CD4-positive, alpha-beta T cell treated with Interleukin-2 at 100 ng/mL for 4 hours (primary cell): ENCODE measurements around the gene GNAS.
"Not testable (repeated sequence)": the region's sequence is repeated elsewhere in the genome, so short reads cannot be mapped to it uniquely, and the experiment has no call there.

Source experiments
- DNase-seq: peaks from one replicate; pipeline ENCODE4 v3.0.0-alpha.2; 2020; ENCODE audit warnings: low spot score

The GNAS gene

GRCh38 chr20:58852543-58853271 is at the start of gene GNAS:
Gene GNAS, plus strand, starts transcription at chr20:58852716.
- peak; percentile 50 for DNase-seq

- DNase-seq, result no peak
Observed at GRCh38 chr20:58803533-58803932, 49.0 kb upstream of the GNAS start.

GRCh38 chr20:58807801-58808200 is 44.7 kb upstream of the GNAS start:
- no peak for DNase-seq

- DNase-seq, result no peak
Observed at GRCh38 chr20:58808271-58809046, 44.1 kb upstream of the GNAS start.

GRCh38 chr20:58810116-58810878 is 42.2 kb upstream of the GNAS start:
- no peak for DNase-seq

- DNase-seq, result no peak
Observed at GRCh38 chr20:58810879-58811250, 41.7 kb upstream of the GNAS start.

- DNase-seq, result no peak
Observed at GRCh38 chr20:58811334-58811733, 41.2 kb upstream of the GNAS start.

- no peak for DNase-seq
Observed at GRCh38 chr20:58813369-58813768, 39.1 kb upstream of the GNAS start.

GRCh38 chr20:58815448-58815847 is 37.1 kb upstream of the GNAS start:
- DNase-seq, result no peak

GRCh38 chr20:58816051-58816450 is 36.5 kb upstream of the GNAS start:
- no peak for DNase-seq

GRCh38 chr20:58816957-58817651 is 35.4 kb upstream of the GNAS start:
- no peak for DNase-seq

GRCh38 chr20:58817748-58818147 is 34.8 kb upstream of the GNAS start:
- no peak for DNase-seq

GRCh38 chr20:58818586-58819285 is 33.8 kb upstream of the GNAS start:
- DNase-seq, result no peak

GRCh38 chr20:58819921-58820320 is 32.6 kb upstream of the GNAS start:
- DNase-seq, result no peak

GRCh38 chr20:58820515-58820914 is 32.0 kb upstream of the GNAS start:
- not testable (repeated sequence) for DNase-seq

GRCh38 chr20:58822149-58822548 is 30.4 kb upstream of the GNAS start:
- DNase-seq, result no peak

GRCh38 chr20:58822748-58823730 is 29.5 kb upstream of the GNAS start:
- DNase-seq, result no peak

GRCh38 chr20:58824843-58825242 is 27.7 kb upstream of the GNAS start:
- no peak for DNase-seq

GRCh38 chr20:58825450-58825849 is 27.1 kb upstream of the GNAS start:
- DNase-seq, result no peak

GRCh38 chr20:58826271-58826670 is 26.2 kb upstream of the GNAS start:
- DNase-seq, result no peak
